Peyer's patch (tissue), 4 donors: ENCODE results near the gene SMYD3.

Experiments used
- CTCF ChIP-seq, 6 experiments: fragments of 450-650 bp in 4 of 6; fragments of 200-600 bp in 2 of 6; sonication (generic) in 1 of 6; IDR thresholded peaks; one replicate each; pipeline ENCODE4 v1.5.1; 2017 to 2019; ENCODE audit warnings: antibody characterized with exemption in 6 of 6, mild to moderate bottlenecking in 3 of 6, moderate library complexity in 1 of 6
- POLR2A ChIP-seq, 2 donors: fragments of 450-650 bp; IDR thresholded peaks; one replicate each; pipeline ENCODE4 v1.5.1; 2017; ENCODE audit warnings: antibody characterized with exemption in 2 of 2, mild to moderate bottlenecking in 2 of 2, moderate library complexity in 2 of 2

- TF ChIP-seq CTCF (IDR thresholded peaks at IDR 0.05) (no peak), POLR2A (IDR thresholded peaks at IDR 0.05) (no peak)
These were observed 47.1 kb upstream of the SMYD3 start for GRCh38 chr1:246554201-246554600.
